Adrenal gland (tissue), 12 donors: ENCODE data around the gene SPACA4. TPM values are rescaled to one million over a fixed set of nuclear protein-coding genes. Genes with fewer than 3 reads are reported as not detected.

Experiments
- DNase-seq, 7 donors: peaks; one replicate each; pipeline ENCODE4 v3.0.0-alpha.2; 2019 to 2020
- H3K27ac ChIP-seq, 5 donors: fragments of 200-600 bp; sonication (generic) in 4 of 5; 1 replicate in 3 of 5; 2 replicates in 2 of 5; pipeline versions ENCODE4 v1.5.1 to v1.8.0; 2016 to 2020; ENCODE audit warnings: mild to moderate bottlenecking in 1 of 5
- H3K27me3 ChIP-seq: fragments of 200-600 bp; 2 replicates; pipeline ENCODE4 v1.8.0; 2021
- H3K36me3 ChIP-seq, 2 donors: fragments of 200-600 bp; replicated peaks in 1 of 2; 1 replicate in 1 of 2; 2 replicates in 1 of 2; pipeline versions ENCODE4 v1.5.1 to v1.8.0; 2018 to 2022
- H3K4me1 ChIP-seq, 2 donors: fragments of 200-600 bp; replicated peaks in 1 of 2; 1 replicate in 1 of 2; 2 replicates in 1 of 2; pipeline versions ENCODE4 v1.5.1 to v1.8.0; 2018 to 2021
- H3K4me3 ChIP-seq, 4 donors: fragments of 200-600 bp; sonication (generic) in 3 of 4; one replicate each; pipeline ENCODE4 v1.5.1; 2016 to 2018
- H3K9me3 ChIP-seq, 3 donors: fragments of 200-600 bp; sonication (generic) in 1 of 3; replicated peaks in 1 of 3; 1 replicate in 2 of 3; 2 replicates in 1 of 3; pipeline versions ENCODE4 v1.5.1 to v1.8.0; 2016 to 2021
- CTCF ChIP-seq, 6 experiments: fragments of 450-650 bp in 4 of 6; fragments of 200-600 bp in 2 of 6; sonication (generic) in 1 of 6; IDR thresholded peaks; 1 replicate in 5 of 6; 2 replicates in 1 of 6; pipeline versions ENCODE4 v1.5.1 to v1.8.0; 2016 to 2021; ENCODE audit warnings: antibody characterized with exemption in 6 of 6, mild to moderate bottlenecking in 2 of 6, moderate library complexity in 1 of 6
- POLR2A ChIP-seq, 2 donors: fragments of 450-650 bp; IDR thresholded peaks; one replicate each; pipeline ENCODE4 v1.6.1; 2017; ENCODE audit warnings: antibody characterized with exemption in 2 of 2, mild to moderate bottlenecking in 2 of 2, moderate library complexity in 1 of 2
- WGBS, 4 donors: extraction: QIAGEN DNeasy Blood & Tissue Kit in 2 of 4; methylation state at CpG; one replicate each; pipeline versions ENCODE4 v1.1.5 to v1.1.7; 2013 to 2017; 5-methylcytosine and 5-hydroxymethylcytosine counted together
- intact Hi-C, 2 donors: fragments of 100-400 bp; cut with DNase I; formaldehyde crosslinking; loops; one replicate each; pipeline versions ENCODE4 v1.14.1 to v1.15.0; 2022 to 2023
- polyA plus RNA-seq, 3 donors: library from polyadenylated mRNA; stranded (reverse); fragments of 200-250 nt in 2 of 3; fragments of 350-450 nt in 1 of 3; fragmentation: Illumina TruSeq in 1 of 3; extraction: RNeasy Lipid Tissue Mini Kit (QIAGEN cat#74804) in 1 of 3; gene quantifications; one replicate each; pipeline ENCODE4 v1.2.3, GENCODE V29; 2013 to 2014
- total RNA-seq, 9 donors: library from RNA; depleted of rRNA in 4 of 9; stranded (reverse); fragments of >200 nt in 4 of 9; fragments of 120-200 nt in 1 of 9; fragmentation: NEBNext Ultra II Directional in 1 of 9; extraction: Animal tissue kit (Norgen Biotek cat#: 25700) in 1 of 9; gene quantifications; one replicate each; pipeline versions ENCODE4 v1.1.0 to v1.2.4, GENCODE V29; 2013 to 2023
- donor health status: healthy with polysubstance abuse.
- donor health status: Bipolar disorder and iron deficiency.
- donor health status: DM: yes; HTN: yes; CAD: no.
- donor health status: DM: no; HTN: no; CAD: no.
- donor health status: DM: no; HTN: no; CAD: no.
- donor health status: DM: yes; HTN: yes; CAD: no.

The SPACA4 gene
- total and polyA plus RNA-seq, 12 donors: not detected

DNA sequence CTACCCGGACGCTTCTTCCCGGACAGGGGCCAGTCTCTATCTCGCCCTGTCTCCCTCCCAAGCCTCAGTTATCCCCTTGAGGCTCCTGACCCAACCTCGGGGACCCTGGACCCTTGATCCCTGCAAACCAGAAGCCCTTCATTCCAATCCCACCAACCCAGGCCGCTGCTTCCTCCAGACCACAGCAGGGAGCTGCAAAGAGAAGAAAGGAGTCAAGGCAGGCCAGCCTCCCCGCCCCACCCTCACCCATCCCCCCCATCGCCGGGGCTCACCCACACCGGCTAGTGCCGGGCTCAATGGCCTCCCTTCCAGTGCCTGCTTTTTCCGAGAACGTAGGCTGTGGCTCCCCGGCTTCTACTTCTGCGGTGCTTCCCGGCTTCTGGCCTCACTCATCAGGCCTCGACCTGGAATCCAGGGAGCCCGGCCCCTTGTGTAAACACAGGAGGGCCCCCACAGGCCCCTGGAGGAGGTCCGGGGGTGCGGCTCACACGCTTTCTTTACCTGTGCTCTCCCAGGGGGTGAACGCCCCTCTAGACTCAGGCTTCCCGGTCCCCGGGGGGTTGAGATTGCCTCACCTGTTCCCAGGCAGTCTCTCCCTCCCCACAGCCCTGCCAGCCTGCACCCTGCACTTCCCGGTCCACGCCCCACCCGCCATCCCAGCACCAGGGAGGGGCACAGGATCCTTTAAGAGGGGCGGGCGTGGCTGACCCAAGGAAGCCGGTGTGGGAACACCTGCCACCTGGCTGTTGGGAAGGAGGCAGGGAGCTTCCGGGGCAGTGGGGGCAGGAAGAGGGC lies 8.1 kb downstream of the SPACA4 start, which contains the start of gene FAM83E:
FAM83E (minus strand) TSS at position 641 of the 795 bp plus-strand sequence. CDS start 1,704 bp downstream, outside the sequence.
- intact Hi-C loops: no loop called here
- Histone ChIP-seq H3K27me3 (no peaks in the 10 kb centered on the region), H3K4me1 (peaks cover 13 to 24% of the 10 kb centered on the region in 2 donors), H3K27ac (peak within 1 kb of the TSS in 1 of 5 donors; percentile 13), H3K9me3 (no peaks in the 10 kb centered on the region), H3K4me3 (no peak within 1 kb of the TSS), H3K36me3 (peaks cover 0 to 30% of the 10 kb centered on the region in 2 donors)
- peak in 3 of 7 donors; percentile 27 to 42 (median 41) for DNase-seq
- 25 to 52% (median 44%) methylated on average over 10 to 31 of the region's 31 CpGs for WGBS, 4 donors
- TF ChIP-seq CTCF (IDR thresholded peaks at IDR 0.05) (no peak), POLR2A (IDR thresholded peaks at IDR 0.05) (no peak)

DNA sequence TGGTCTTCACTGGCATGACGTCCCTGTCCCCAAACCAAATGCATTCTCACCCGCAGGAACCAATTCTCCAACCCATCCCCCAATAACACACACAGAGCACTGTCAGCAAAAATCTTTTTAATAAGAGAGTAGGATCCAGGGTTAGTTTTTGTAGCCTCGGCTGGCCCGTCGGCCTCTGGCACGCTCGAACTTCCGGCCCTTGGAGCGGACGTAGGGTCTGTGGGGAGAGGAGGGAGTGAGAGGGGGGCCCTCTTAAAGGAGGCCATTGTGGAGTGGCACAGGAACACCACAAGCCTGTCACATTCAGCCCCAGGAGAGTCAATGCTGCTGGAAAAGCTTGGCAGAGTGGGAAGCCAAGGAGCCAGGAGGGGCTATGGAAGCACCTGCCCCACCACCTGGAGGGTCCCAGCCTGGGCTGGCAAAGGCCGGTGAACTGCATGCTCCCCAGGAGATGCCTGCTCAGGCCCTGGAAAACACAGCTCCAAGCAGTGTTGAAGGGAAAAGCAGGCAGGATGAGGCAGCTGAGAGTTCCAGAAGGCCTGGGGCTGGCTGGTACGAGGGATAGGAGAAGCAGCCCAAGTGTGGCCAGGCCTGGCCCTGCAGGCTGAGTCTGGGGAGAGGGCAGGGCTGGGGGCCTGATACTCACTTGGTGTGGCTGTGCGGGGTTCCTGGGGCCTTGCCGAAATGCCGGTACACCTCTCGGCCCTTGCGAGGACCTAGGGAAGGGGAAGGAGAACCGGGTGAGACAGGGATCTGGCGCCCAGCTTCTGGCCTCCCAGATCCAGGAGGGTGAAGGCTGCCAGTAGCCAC lies 8.9 kb downstream of the SPACA4 start:
- peak in 2 of 7 donors; percentile 39 to 51 for DNase-seq
- H3K36me3 ChIP-seq: peaks cover 0 to 30% of the 10 kb centered on the region in 2 donors
- no peak for TF ChIP-seq POLR2A (IDR thresholded peaks at IDR 0.05)
- no peak for TF ChIP-seq CTCF (IDR thresholded peaks at IDR 0.05)
- H3K27me3 ChIP-seq: no peaks in the 10 kb centered on the region
- peaks cover 18 to 32% of the 10 kb centered on the region in 2 donors for H3K4me1 ChIP-seq
- intact Hi-C loops: no loop called here
- 59 to 77% (median 63%) methylated on average over 11 to 19 of the region's 19 CpGs for WGBS, 4 donors
- H3K27ac ChIP-seq: no peak overlapping the region
- H3K4me3 ChIP-seq: no peak overlapping the region
- H3K9me3 ChIP-seq: no peaks in the 10 kb centered on the region

DNA sequence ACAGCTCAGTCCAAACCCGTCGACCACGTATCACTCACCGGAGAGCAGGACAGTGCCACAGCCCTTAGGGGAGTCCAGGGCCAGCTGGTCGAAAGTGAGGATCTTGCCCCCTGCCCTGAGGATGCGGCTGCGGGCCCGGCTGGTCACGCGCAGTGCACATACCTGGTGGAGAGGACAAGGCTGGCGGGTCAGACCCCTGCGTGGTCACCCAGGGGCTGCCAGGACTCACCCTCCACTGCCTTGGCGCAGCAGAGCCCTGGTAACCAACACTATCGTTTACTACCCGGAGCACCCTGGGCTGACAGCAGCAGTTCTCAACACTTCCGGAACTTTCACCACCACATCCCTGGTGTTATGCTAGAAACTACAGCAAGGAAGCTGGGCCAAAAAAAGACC lies 9.5 kb downstream of the SPACA4 start:
- 78 to 85% (median 78%) methylated on average over 13 to 16 of the region's 16 CpGs; no CpG with 5 or more reads in 1 of the 4 donors for WGBS, 4 donors

More for the DNA sequence above, 9.5 kb downstream of the SPACA4 start:
- Histone ChIP-seq H3K9me3 (no peaks in the 10 kb centered on the region), H3K27me3 (no peaks in the 10 kb centered on the region), H3K4me1 (peaks cover 18 to 32% of the 10 kb centered on the region in 2 donors), H3K27ac (no peak overlapping the region), H3K4me3 (no peak overlapping the region), H3K36me3 (peaks cover 0 to 30% of the 10 kb centered on the region in 2 donors)
- DNase-seq: peak in 3 of 7 donors; percentile 31 to 53 (median 38)
- no peak for TF ChIP-seq CTCF (IDR thresholded peaks at IDR 0.05)
- no peak for TF ChIP-seq POLR2A (IDR thresholded peaks at IDR 0.05)
- intact Hi-C loops: no loop called here
